Prostate gland (tissue), 2 donors: ENCODE results near the gene HOXC5. TPM values are rescaled to one million over a fixed set of nuclear protein-coding genes. Genes with fewer than 3 reads are reported as not detected.

ENCODE experiments used
- DNase-seq: peaks from one replicate; pipeline ENCODE4 v3.0.0-alpha.2; 2019; ENCODE audit warnings: low spot score
- H3K27ac ChIP-seq, 2 donors: fragments of 200-600 bp; sonication (generic); 2 replicates each; pipeline ENCODE4 v1.5.1; 2017 to 2019
- H3K27me3 ChIP-seq: fragments of 200-600 bp; sonication (generic); replicated peaks from 2 replicates; pipeline ENCODE4 v1.5.1; 2019; ENCODE audit not compliant: insufficient read depth
- H3K36me3 ChIP-seq, 2 donors: fragments of 200-600 bp; sonication (generic); 1 replicate in 1 of 2; 2 replicates in 1 of 2; pipeline versions ENCODE4 v1.5.1 to v1.8.1; 2017 to 2019
- H3K4me1 ChIP-seq: fragments of 200-600 bp; sonication (generic); replicated peaks from 2 replicates; pipeline ENCODE4 v1.5.1; 2019
- H3K4me3 ChIP-seq, 2 donors: fragments of 200-600 bp; sonication (generic); 2 replicates each; pipeline ENCODE4 v1.5.1; 2017 to 2019
- H3K9me3 ChIP-seq: fragments of 200-600 bp; sonication (generic); 2 replicates; pipeline ENCODE4 v1.5.1; 2017
- POLR2A ChIP-seq: fragments of 450-650 bp; IDR thresholded peaks from one replicate; pipeline ENCODE4 v1.6.1; 2016; ENCODE audit warnings: antibody characterized with exemption, mild to moderate bottlenecking
- POLR2AphosphoS5 ChIP-seq: sonication (generic); formaldehyde crosslinking; IDR thresholded peaks from one replicate; pipeline ENCODE4 v1.6.1; 2017; ENCODE audit warnings: antibody characterized with exemption
- WGBS: methylation state at CpG from one replicate; pipeline ENCODE4 v1.1.5; 2018; 5-methylcytosine and 5-hydroxymethylcytosine counted together
- intact Hi-C: fragments of 100-400 bp; cut with DNase I; formaldehyde crosslinking; loops from one replicate; pipeline ENCODE4 v1.14.2; 2022
- total RNA-seq, 2 donors: library from RNA; depleted of rRNA; stranded (reverse); fragments of >200 nt; gene quantifications; one replicate each; pipeline ENCODE4 v1.1.0, GENCODE V29; 2016
- TF ChIP-seq, protein P1 (sequence below), 4 experiments: fragments of 200-600 bp in 2 of 4; fragments of 450-650 bp in 2 of 4; sonication (generic) in 2 of 4; IDR thresholded peaks; 1 replicate in 3 of 4; 2 replicates in 1 of 4; pipeline ENCODE4 v1.5.1; 2016 to 2019; ENCODE audit warnings: antibody characterized with exemption in 4 of 4, mild to moderate bottlenecking in 2 of 4, moderate library complexity in 2 of 4

Gene HOXC5
- total RNA-seq, 2 donors from 2014 or later, result 2.8 TPM; not detected in 1

DNA sequence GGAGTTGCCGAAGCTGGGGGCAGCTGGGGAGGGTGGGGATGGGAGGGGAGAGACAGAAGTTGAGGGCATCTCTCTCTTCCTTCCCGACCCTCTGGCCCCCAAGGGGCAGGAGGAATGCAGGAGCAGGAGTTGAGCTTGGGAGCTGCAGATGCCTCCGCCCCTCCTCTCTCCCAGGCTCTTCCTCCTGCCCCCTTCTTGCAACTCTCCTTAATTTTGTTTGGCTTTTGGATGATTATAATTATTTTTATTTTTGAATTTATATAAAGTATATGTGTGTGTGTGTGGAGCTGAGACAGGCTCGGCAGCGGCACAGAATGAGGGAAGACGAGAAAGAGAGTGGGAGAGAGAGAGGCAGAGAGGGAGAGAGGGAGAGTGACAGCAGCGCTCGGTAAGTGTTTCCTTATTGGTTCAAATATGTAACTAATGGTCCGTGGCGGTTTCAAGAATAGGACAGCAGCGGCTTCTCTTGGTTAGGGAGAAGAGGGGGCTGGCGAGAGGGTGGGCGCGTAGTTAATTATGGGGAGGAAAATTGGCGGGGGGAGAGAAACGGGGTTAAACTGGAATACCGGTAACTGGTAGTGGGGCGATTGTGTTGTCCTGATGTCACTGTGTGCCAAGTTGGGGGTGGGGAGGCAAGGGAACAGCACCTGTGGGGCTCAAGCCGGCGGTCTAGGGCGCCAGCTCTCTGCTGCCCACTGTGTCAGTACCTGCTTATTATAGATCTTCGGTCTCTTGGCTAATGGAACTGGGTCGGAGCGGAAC is 15.6 kb upstream of the HOXC5 start:
- Histone ChIP-seq H3K4me1 (no peaks in the 10 kb centered on the region), H3K27ac (no peak overlapping the region), H3K9me3 (no peaks in the 10 kb centered on the region), H3K27me3 (peaks cover 69% of the 10 kb centered on the region), H3K4me3 (peak overlapping the region; percentile 9), H3K36me3 (no peaks in the 10 kb centered on the region)
- intact Hi-C loops, result no loop called here
- 2% methylated on average over 24 of the region's 24 CpGs for WGBS
- no peak for DNase-seq
- TF ChIP-seq, protein P1, sequence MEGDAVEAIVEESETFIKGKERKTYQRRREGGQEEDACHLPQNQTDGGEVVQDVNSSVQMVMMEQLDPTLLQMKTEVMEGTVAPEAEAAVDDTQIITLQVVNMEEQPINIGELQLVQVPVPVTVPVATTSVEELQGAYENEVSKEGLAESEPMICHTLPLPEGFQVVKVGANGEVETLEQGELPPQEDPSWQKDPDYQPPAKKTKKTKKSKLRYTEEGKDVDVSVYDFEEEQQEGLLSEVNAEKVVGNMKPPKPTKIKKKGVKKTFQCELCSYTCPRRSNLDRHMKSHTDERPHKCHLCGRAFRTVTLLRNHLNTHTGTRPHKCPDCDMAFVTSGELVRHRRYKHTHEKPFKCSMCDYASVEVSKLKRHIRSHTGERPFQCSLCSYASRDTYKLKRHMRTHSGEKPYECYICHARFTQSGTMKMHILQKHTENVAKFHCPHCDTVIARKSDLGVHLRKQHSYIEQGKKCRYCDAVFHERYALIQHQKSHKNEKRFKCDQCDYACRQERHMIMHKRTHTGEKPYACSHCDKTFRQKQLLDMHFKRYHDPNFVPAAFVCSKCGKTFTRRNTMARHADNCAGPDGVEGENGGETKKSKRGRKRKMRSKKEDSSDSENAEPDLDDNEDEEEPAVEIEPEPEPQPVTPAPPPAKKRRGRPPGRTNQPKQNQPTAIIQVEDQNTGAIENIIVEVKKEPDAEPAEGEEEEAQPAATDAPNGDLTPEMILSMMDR (IDR thresholded peaks at IDR 0.05), result no peak
- TF ChIP-seq POLR2AphosphoS5 (no peak), POLR2A (no peak)

GRCh38 chr12:54017878-54018467 is 14.9 kb upstream of the HOXC5 start:
- H3K4me3 ChIP-seq, result peak overlapping the region; percentile 9
- no peak for DNase-seq
- peaks cover 69% of the 10 kb centered on the region for H3K27me3 ChIP-seq
- no peaks in the 10 kb centered on the region for H3K36me3 ChIP-seq
- no peaks in the 10 kb centered on the region for H3K9me3 ChIP-seq
- 3% methylated on average over 34 of the region's 34 CpGs for WGBS
- intact Hi-C loops, result no loop called here
- no peaks in the 10 kb centered on the region for H3K4me1 ChIP-seq
- TF ChIP-seq, protein P1 (IDR thresholded peaks at IDR 0.05), result no peak
- TF ChIP-seq POLR2AphosphoS5, result peak; percentile 27
- no peak overlapping the region for H3K27ac ChIP-seq

GRCh38 chr12:54018468-54018984 is 14.3 kb upstream of the HOXC5 start:
- Histone ChIP-seq H3K4me3 (no peak overlapping the region), H3K27me3 (peaks cover 68% of the 10 kb centered on the region), H3K36me3 (no peaks in the 10 kb centered on the region), H3K4me1 (no peaks in the 10 kb centered on the region), H3K27ac (no peak overlapping the region), H3K9me3 (no peaks in the 10 kb centered on the region)
- WGBS, result 18% methylated on average over 29 of the region's 29 CpGs
- intact Hi-C loops, result no loop called here
- DNase-seq, result no peak
- TF ChIP-seq POLR2AphosphoS5, result no peak

- Histone ChIP-seq H3K27ac (no peak overlapping the region), H3K9me3 (no peaks in the 10 kb centered on the region), H3K27me3 (peaks cover 69% of the 10 kb centered on the region), H3K4me1 (no peaks in the 10 kb centered on the region), H3K4me3 (no peak overlapping the region), H3K36me3 (no peaks in the 10 kb centered on the region)
- TF ChIP-seq POLR2AphosphoS5 (no peak), POLR2A (no peak)
- TF ChIP-seq, protein P1 (IDR thresholded peaks at IDR 0.05), result no peak
- 15% methylated on average over 43 of the region's 43 CpGs for WGBS
- no peak for DNase-seq
- intact Hi-C loops, result no loop called here
These were observed 13.6 kb upstream of the HOXC5 start for GRCh38 chr12:54019091-54019811.

GRCh38 chr12:54019924-54020590 is 12.8 kb upstream of the HOXC5 start:
- Histone ChIP-seq H3K36me3 (no peaks in the 10 kb centered on the region), H3K4me3 (no peak overlapping the region), H3K27me3 (peaks cover 69% of the 10 kb centered on the region), H3K9me3 (no peaks in the 10 kb centered on the region), H3K4me1 (no peaks in the 10 kb centered on the region), H3K27ac (no peak overlapping the region)
- TF ChIP-seq POLR2AphosphoS5 (no peak), POLR2A (no peak)
- TF ChIP-seq, protein P1 (IDR thresholded peaks at IDR 0.05), result no peak
- WGBS, result 40% methylated on average over 10 of the region's 10 CpGs
- intact Hi-C loops, result no loop called here
- DNase-seq, result no peak
